GM03348 (cell line): ENCODE results near the gene SNX9.
"Not testable (repeated sequence)": the region's sequence is repeated elsewhere in the genome, so short reads cannot be mapped to it uniquely, and the experiment has no call there.

Experiments
- DNase-seq: peaks from one replicate; pipeline ENCODE4 v3.0.0; 2012; ENCODE audit warnings: low spot score

SNX9 gene

DNA sequence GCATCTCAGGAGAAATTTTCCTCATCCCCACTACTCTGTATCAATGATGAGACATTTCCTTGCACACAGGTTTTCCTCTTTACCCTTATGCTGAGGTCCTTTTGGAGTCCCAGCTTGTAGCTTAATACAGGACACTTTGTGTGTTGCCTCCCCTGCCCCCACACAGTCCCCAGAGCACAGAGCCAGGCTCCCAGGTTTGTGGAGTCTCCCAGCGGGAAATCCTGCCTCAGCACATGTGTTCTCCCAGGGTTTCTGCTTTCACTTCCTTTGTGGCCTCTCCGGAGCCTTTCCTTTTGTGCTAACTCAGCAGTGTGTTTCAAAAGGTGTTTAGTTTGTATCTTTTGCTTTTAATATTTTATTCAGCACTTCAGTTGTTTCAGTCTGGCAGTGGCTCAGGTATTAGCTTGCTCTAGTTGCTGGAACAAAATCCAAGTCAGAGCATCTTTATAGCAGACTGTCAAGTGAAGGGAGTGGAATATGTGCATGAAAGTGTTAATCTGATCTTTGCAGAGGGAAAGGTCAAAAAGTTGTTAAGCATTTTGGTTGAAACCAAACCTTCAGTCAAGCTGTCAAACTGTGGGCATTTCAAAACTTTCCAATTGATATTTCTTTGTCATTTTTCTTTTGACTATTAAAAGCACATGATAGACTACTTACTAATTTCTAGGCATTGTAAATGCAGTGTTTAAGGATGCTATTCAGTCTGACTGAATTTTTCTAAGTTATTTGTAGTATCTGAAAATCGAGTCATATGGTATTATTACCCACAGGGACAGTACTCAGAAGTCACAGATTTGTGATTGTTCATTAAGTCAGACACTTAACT, 8.6 kb downstream of the SNX9 start:
- no peak for DNase-seq

GRCh38 chr6:157832250-157832967, 9.4 kb downstream of the SNX9 start:
- no peak for DNase-seq

DNA sequence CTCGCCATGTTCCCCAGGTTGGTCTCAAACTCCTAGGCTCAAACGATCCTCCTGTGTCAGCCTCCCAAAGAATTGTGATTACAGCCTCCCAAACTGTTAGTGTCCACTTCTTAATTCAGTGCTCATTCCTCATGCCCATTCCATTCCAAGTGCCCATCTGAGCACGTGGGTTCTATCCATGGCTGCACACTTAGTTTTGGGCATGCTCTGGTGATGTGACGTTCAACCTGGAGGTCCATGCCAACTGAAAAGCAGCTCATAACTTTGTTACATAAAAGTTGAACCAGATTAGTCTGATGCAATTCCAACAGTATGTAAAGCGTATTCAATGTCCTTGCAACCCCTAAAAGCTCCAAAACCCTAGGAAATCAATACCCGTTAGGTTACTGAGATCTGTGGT, 11.5 kb downstream of the SNX9 start:
- no peak for DNase-seq

DNA sequence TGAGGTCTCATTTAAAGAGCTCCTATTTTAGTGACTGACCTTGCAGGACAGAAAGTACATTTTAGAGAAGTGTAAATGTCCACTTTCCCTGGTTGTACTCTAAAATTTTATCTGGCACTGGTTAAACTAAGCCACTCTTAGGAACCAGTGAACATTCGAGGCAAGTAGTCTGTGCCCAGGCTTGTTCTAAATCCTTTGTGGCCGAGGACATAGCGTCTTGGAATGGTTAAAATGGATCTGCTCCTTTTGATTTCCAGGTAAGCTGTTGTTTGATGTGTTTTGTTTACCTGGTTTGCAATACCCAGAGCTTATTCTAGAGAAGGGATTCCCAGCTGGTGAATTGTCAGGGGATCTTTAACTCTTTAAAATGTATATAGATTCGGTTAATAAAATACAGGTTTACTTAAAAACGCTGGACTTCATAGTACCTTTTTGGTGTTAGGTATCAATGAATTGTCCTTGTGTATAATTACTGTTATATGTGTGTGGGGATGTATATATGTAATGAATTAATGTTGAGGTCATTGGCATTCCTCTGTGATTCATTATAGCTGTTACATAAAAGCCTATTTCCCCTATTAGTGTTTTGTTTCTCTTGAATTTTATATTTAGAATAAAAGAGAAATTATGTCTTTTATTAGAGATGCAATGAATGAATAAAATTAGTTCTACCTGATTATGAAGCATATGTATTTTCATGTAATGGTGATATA, 15.8 kb downstream of the SNX9 start:
- DNase-seq, result no peak

DNA sequence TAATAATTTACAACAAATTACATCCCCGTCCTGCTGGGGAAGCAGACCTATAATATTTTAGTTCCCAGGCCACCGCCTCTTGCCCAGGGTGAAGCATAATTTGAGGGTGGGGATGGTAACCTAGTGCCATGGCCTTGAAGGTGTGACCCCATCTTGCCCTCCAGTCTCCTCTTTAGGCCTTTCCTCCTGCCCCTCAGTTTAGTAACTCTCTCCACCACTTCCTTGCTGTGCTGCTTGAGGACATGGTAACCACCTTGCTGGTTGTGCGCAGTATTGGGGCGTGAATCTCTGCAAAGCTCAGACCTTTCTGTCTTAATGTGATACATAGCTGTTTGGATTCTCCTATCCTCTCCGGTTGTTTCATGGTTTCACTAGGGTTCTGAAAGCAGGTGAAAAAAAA, 16.6 kb downstream of the SNX9 start:
- DNase-seq, result no peak

GRCh38 chr6:157840261-157840660, 17.2 kb downstream of the SNX9 start:
- DNase-seq, result no peak

- peak; percentile 31 for DNase-seq
Measured at GRCh38 chr6:157840776-157841175, 17.7 kb downstream of the SNX9 start.

- no peak for DNase-seq
Measured at GRCh38 chr6:157841211-157841840, 18.3 kb downstream of the SNX9 start.

- DNase-seq, result no peak
Measured at GRCh38 chr6:157842212-157842611, 19.2 kb downstream of the SNX9 start.

DNA sequence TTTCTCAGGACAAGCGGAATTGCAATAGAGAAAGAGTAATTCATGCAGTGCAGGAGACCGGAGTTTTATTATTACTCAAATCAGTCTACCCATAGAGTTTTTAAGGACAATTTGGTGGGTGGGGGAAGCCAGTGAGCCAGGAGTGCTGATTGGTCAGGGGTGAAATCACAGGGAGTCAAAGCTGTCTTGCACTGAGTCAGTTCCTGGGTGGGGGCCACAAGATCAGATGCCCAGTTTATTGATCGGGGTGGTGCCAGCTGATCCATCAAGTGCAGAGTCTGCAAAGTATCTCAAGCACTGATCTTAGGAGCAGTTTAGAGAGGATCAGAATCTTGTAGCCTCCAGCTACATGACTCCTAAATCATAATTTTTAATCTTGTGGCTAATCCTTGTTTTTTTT, 21.1 kb downstream of the SNX9 start:
- not testable (repeated sequence) for DNase-seq

DNA sequence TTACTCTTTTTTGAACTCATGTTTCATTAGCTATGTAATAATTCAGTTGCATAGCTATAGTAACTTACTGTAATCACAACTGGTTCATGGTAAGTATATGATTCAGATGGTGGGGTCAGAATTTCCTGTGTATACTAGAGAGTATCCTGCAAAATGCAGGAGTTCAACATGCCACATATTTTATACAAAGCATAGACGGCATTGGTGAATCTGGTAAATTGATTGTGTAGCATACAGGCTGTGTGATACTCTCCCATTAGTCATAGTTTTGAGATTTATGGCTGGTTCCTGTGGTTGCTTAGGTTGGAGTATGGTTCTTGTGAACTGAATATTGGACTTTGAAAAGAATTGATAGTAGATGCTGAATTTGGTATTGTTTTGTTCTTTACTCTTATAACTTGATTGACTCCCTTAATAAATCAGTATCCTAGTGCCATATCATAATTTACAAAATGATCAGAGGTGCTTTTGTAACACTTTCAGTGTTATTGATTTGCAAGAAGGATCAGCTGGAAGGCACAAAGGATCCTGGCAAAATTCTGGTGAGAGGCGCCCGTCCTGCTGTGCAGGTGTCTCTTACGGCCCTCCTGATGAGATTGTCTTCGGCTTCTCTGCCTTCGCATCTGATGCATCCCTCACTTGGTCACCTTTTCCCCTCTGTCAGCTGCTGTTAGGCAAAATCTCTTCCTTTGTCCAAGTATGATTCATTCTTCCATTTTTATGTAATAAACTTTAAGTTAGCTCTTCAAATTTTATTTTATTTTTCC, 22.6 kb downstream of the SNX9 start:
- no peak for DNase-seq

- no peak for DNase-seq
Measured at GRCh38 chr6:157847846-157848245, 24.8 kb downstream of the SNX9 start.

DNA sequence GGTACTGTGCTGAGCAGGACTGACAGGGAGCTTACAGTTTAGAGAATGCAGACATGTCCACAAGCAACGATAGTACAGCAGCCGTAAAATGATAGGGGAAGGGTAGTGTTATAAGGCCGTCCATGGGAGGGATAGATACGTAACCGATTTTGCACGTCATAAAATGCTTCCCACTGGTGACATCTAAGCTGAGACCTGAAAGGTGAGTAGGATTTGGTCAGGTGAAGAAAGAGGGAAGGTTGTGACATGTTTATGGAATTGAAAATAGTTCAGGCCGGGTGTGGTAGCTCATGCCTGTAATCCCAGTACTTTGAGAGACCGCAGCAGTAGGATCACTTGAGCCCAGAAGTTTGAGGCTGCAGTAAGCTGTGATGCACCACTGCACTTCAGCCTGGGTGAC, 25.6 kb downstream of the SNX9 start:
- DNase-seq, result no peak

DNA sequence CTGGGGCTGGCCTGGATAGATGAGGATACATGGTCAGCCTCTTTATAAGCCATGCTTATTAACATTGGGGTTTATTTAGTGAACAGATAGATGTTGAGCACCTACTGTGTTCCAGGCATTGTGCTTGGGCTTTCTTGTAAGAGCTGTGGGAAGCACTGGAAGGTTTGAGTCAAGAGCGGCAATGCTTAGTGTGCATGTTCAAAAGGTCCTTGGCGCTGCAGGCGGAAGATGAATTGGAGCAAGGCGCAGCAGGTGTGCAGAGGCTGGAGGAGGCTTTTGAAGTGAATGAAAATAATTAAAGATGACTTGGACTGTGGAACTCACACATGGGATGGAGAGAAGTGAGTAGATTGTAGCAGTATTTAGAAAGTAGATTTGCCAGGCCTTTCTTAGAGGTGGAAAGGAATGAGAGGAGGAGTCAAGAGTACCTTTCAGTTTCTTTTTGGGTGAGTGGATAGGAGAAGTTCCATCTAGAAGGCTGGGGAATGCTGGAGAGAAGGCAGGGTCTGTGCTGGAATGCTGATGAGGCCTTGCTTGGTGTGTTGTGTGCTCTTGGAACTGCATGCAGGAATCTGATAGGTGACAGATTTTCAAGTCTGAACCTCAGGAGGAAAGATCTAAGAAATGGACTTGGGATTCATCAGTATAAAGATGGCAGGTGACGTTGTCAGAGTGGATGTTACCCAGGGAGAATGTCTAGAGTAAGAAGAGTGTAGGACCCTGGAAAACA, 26.4 kb downstream of the SNX9 start:
- no peak for DNase-seq

GRCh38 chr6:157850030-157850429, 27.0 kb downstream of the SNX9 start:
- no peak for DNase-seq

- no peak for DNase-seq
Measured at GRCh38 chr6:157853018-157853805, 30.2 kb downstream of the SNX9 start.

GRCh38 chr6:157853902-157854502, 31.0 kb downstream of the SNX9 start:
- DNase-seq, result no peak

DNA sequence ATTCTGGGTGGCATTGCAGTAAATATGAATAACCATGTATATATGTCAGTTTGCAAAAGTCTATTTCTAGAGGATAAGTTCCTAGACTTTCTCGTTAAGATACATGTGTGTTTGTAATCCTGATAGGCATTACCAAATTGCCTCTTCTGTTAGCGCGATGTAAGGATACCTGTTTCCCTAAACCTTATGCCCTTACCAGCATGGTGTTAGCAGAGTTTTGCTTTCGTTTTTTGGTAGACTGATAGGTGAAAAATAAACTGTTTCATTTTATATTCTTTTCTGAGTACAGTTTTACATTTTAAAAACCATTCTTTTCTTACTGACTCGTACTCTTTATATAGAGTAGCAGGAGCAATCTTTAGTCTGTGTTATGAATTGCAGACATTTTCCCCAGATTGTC, 32.3 kb downstream of the SNX9 start:
- no peak for DNase-seq

GRCh38 chr6:157855804-157856203, 32.8 kb downstream of the SNX9 start:
- not testable (repeated sequence) for DNase-seq

- not testable (repeated sequence) for DNase-seq
Measured at GRCh38 chr6:157858664-157859063, 35.6 kb downstream of the SNX9 start.
